ENCODE data around the gene IRF9. TPM values are rescaled to one million over a fixed set of nuclear protein-coding genes. Genes with fewer than 3 reads are reported as not detected.
A peak's percentile ranks its signal among the peaks of the same experiment; 100 is the strongest.

The IRF9 gene
- total and polyA plus RNA-seq, 2 of the 13 experiments (the other 11 are each of a cell fraction or from before 2014, with no cell fraction given), result 14.9 to 49.7 TPM

DNA sequence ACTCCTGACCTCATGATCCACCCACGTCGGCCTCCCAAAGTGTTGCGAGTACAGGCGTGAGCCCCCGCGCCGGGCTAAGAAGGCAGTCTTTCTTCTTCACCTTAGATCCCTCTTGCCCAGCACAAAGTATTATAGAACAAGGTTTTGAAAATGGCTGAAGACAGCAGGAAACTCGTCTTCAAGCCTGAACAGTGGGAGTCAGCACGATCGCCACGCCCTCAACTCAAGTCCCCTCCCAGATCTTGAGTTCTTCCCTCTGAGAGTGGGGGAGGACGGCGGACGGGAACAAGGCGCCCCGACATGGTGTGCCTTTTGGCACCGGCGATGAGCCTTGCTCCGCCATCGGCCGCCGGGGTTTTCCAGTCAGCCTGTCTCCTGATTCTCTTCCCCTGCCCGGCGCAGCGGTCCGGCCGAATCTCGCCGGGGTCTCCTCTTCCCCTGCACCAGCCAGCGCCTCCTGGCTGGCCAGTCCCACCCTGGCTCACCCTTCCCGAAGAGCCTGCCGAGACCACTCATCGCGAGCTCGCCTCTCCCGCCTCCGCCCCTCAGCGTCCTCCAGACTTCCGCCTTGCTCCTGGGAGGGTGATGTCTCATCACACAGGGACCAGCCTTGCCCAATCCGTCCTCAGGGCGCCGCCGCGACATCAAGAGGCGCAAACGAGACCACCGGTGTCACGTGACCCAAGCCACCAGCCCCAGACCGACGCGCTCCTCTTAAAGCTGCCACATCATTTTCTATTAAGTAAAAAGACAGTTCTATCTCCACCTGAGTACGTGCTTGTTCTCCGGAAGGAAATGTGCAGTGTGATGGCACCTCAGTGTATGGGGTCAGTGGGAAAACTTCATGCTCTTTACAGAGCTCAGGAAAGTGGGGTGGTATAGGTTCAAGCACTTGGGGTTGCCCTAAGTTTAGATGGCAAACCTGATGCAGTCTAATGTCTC is 52.1 kb downstream of the IRF9 start, which contains the start of gene CHMP4A (continued):
- peak; percentile 92 for TF ChIP-seq CEBPG (CRISPR knock-in tag; IDR thresholded peaks at IDR 0.05)
- no peak for TF ChIP-seq SMARCC2 (IDR thresholded peaks at IDR 0.05)
- TF ChIP-seq ZNF781 (CRISPR knock-in tag; IDR thresholded peaks at IDR 0.05; ENCODE audit: borderline replicate concordance, not compliant biosample characterization), result peak; percentile 99
- no peak for TF ChIP-seq MATR3 (CRISPR knock-in tag; IDR thresholded peaks at IDR 0.05)
- TF ChIP-seq ZFP62 (CRISPR knock-in tag; IDR thresholded peaks at IDR 0.05), result peak; percentile 87; the same call in 1 of the 2 replicates
- TF ChIP-seq BCL6 (CRISPR knock-in tag; IDR thresholded peaks at IDR 0.05), result peak; percentile 64
- peak; percentile 99 for TF ChIP-seq SPEN (CRISPR knock-in tag; IDR thresholded peaks at IDR 0.05; ENCODE audit: low read depth)
- no peak for TF ChIP-seq KAT2B (IDR thresholded peaks at IDR 0.05; ENCODE audit: borderline replicate concordance, low read depth, low read length)
- TF ChIP-seq MBNL3 (CRISPR knock-in tag; conservative IDR thresholded peaks at IDR 0.05), result no peak; the same call in 1 of the 2 replicates
- TF ChIP-seq ZNF567 (CRISPR knock-in tag; IDR thresholded peaks at IDR 0.05; ENCODE audit: borderline replicate concordance), result peak; percentile 79; the same call in 1 of the 2 replicates
- no peak for TF ChIP-seq ZNF296 (CRISPR knock-in tag; conservative IDR thresholded peaks at IDR 0.05)
- peak; percentile 98 for TF ChIP-seq ZNF766 (CRISPR knock-in tag; IDR thresholded peaks at IDR 0.05; ENCODE audit: borderline replicate concordance)
- no peak; the same call in 1 of the 2 replicates for TF ChIP-seq ZNF646 (CRISPR knock-in tag; IDR thresholded peaks at IDR 0.05)
- peak; percentile 97 for TF ChIP-seq ZSCAN29 (CRISPR knock-in tag; conservative IDR thresholded peaks at IDR 0.05)
- TF ChIP-seq ZMAT3 (CRISPR knock-in tag; conservative IDR thresholded peaks at IDR 0.05), result peak; percentile 95
- TF ChIP-seq PTBP1 (IDR thresholded peaks at IDR 0.05; ENCODE audit: low read depth, low read length, poor library complexity, severe bottlenecking), result peak; percentile 96
- TF ChIP-seq ZBTB20 (CRISPR knock-in tag; IDR thresholded peaks at IDR 0.05; ENCODE audit: borderline replicate concordance, low read depth), result peak; percentile 91
- peak; percentile 82; the same call in 1 of the 2 replicates for TF ChIP-seq LRRFIP1 (CRISPR knock-in tag; conservative IDR thresholded peaks at IDR 0.05)
- TF ChIP-seq IKZF1 (IDR thresholded peaks at IDR 0.05), result no peak
- TF ChIP-seq SOX13 (IDR thresholded peaks at IDR 0.05), result peak; percentile 53; the same call in 1 of the 2 replicates
- TF ChIP-seq SOX13 (CRISPR knock-in tag; conservative IDR thresholded peaks at IDR 0.05 in 1 of 2, IDR thresholded peaks at IDR 0.05 in 1 of 2), result peak; percentile 10 to 56; a peak in 2 of 4 replicates

Data from HepG2 (cell line).